Activated naive CD8-positive, alpha-beta T cell treated with anti-CD3 and anti-CD28 coated beads, Interleukin-2, amount 50 U/mL, for 24 hours (primary cell): Measurements from ENCODE around the gene BCAN.

Experiments used
- ATAC-seq: fragments of 150-1000 bp; cut with Tn5 transposase; one replicate; pipeline ENCODE4 v1.10.0; 2021
- DNase-seq: peaks from one replicate; pipeline ENCODE4 v3.0.0; 2021
- H3K27ac Mint-ChIP-seq: one replicate; pipeline ENCODE4 v1.8.0; 2021; ENCODE audit warnings: mild to moderate bottlenecking, mixed read lengths
- H3K27me3 Mint-ChIP-seq: one replicate; pipeline ENCODE4 v1.8.0; 2021; ENCODE audit warnings: mixed read lengths
- H3K36me3 Mint-ChIP-seq: one replicate; pipeline ENCODE4 v1.8.0; 2021; ENCODE audit warnings: low read depth, mixed read lengths
- H3K4me1 Mint-ChIP-seq: one replicate; pipeline ENCODE4 v1.8.0; 2021; ENCODE audit warnings: mixed read lengths
- H3K4me3 Mint-ChIP-seq: one replicate; pipeline ENCODE4 v1.8.0; 2021; ENCODE audit warnings: mild to moderate bottlenecking, moderate library complexity, mixed read lengths
- H3K9me3 Mint-ChIP-seq: one replicate; pipeline ENCODE4 v1.8.0; 2021; ENCODE audit warnings: mixed read lengths

The BCAN gene

GRCh38 chr1:156644640-156645039, 2.7 kb downstream of the BCAN start:
- H3K4me1 Mint-ChIP-seq, result peaks cover 22% of the 10 kb centered on the region
- peaks cover 87% of the 10 kb centered on the region for H3K27me3 Mint-ChIP-seq
- H3K9me3 Mint-ChIP-seq, result no peaks in the 10 kb centered on the region
- no peaks in the 10 kb centered on the region for H3K36me3 Mint-ChIP-seq
- DNase-seq (no peak), ATAC-seq (no peak)
- H3K27ac Mint-ChIP-seq, result no peak overlapping the region
- no peak overlapping the region for H3K4me3 Mint-ChIP-seq

- H3K27ac Mint-ChIP-seq, result no peak overlapping the region
- H3K4me1 Mint-ChIP-seq, result peaks cover 22% of the 10 kb centered on the region
- no peak for DNase-seq
- H3K36me3 Mint-ChIP-seq, result no peaks in the 10 kb centered on the region
- no peak for ATAC-seq
- H3K9me3 Mint-ChIP-seq, result no peaks in the 10 kb centered on the region
- peaks cover 85% of the 10 kb centered on the region for H3K27me3 Mint-ChIP-seq
- H3K4me3 Mint-ChIP-seq, result no peak overlapping the region
These were observed 3.1 kb downstream of the BCAN start for GRCh38 chr1:156645056-156645455.

- no peak overlapping the region for H3K27ac Mint-ChIP-seq
- ATAC-seq (no peak), DNase-seq (no peak)
- H3K9me3 Mint-ChIP-seq, result no peaks in the 10 kb centered on the region
- peaks cover 21% of the 10 kb centered on the region for H3K4me1 Mint-ChIP-seq
- no peaks in the 10 kb centered on the region for H3K36me3 Mint-ChIP-seq
- H3K27me3 Mint-ChIP-seq, result peaks cover 84% of the 10 kb centered on the region
- H3K4me3 Mint-ChIP-seq, result no peak overlapping the region
These were observed 3.7 kb downstream of the BCAN start for GRCh38 chr1:156645666-156646065.

- Mint-ChIP-seq H3K36me3 (no peaks in the 10 kb centered on the region), H3K27me3 (peaks cover 83% of the 10 kb centered on the region), H3K27ac (no peak overlapping the region), H3K9me3 (no peaks in the 10 kb centered on the region), H3K4me1 (peaks cover 13% of the 10 kb centered on the region), H3K4me3 (no peak overlapping the region)
- no peak for ATAC-seq
- DNase-seq, result no peak
These were observed 4.9 kb downstream of the BCAN start for GRCh38 chr1:156646738-156647211.

- no peak for DNase-seq
- H3K9me3 Mint-ChIP-seq, result no peaks in the 10 kb centered on the region
- H3K36me3 Mint-ChIP-seq, result no peaks in the 10 kb centered on the region
- H3K27ac Mint-ChIP-seq, result no peak overlapping the region
- no peak overlapping the region for H3K4me3 Mint-ChIP-seq
- peaks cover 85% of the 10 kb centered on the region for H3K27me3 Mint-ChIP-seq
- ATAC-seq, result no peak
- H3K4me1 Mint-ChIP-seq, result peaks cover 12% of the 10 kb centered on the region
These were observed 5.4 kb downstream of the BCAN start for GRCh38 chr1:156647351-156647750.

GRCh38 chr1:156648496-156648895, 6.6 kb downstream of the BCAN start:
- DNase-seq, result no peak
- Mint-ChIP-seq H3K27me3 (peaks cover 83% of the 10 kb centered on the region), H3K36me3 (no peaks in the 10 kb centered on the region), H3K4me3 (no peak overlapping the region), H3K27ac (no peak overlapping the region), H3K9me3 (no peaks in the 10 kb centered on the region), H3K4me1 (peaks cover 3% of the 10 kb centered on the region)
- no peak for ATAC-seq

- Mint-ChIP-seq H3K36me3 (no peaks in the 10 kb centered on the region), H3K27ac (no peak overlapping the region), H3K4me3 (no peak overlapping the region), H3K4me1 (no peaks in the 10 kb centered on the region), H3K27me3 (peaks cover 84% of the 10 kb centered on the region), H3K9me3 (no peaks in the 10 kb centered on the region)
- no peak for DNase-seq
- ATAC-seq, result no peak
These were observed 7.0 kb downstream of the BCAN start for GRCh38 chr1:156648951-156649350.

GRCh38 chr1:156652131-156652991, 10.4 kb downstream of the BCAN start:
- ATAC-seq (no peak), DNase-seq (no peak)
- peaks cover 85% of the 10 kb centered on the region for H3K27me3 Mint-ChIP-seq
- no peaks in the 10 kb centered on the region for H3K9me3 Mint-ChIP-seq
- no peak overlapping the region for H3K4me3 Mint-ChIP-seq
- no peaks in the 10 kb centered on the region for H3K36me3 Mint-ChIP-seq
- H3K4me1 Mint-ChIP-seq, result peaks cover 8% of the 10 kb centered on the region
- H3K27ac Mint-ChIP-seq, result no peak overlapping the region

- DNase-seq, result no peak
- H3K27me3 Mint-ChIP-seq, result peaks cover 81% of the 10 kb centered on the region
- H3K4me3 Mint-ChIP-seq, result no peak overlapping the region
- ATAC-seq, result no peak
- no peaks in the 10 kb centered on the region for H3K9me3 Mint-ChIP-seq
- H3K27ac Mint-ChIP-seq, result no peak overlapping the region
- no peaks in the 10 kb centered on the region for H3K36me3 Mint-ChIP-seq
- H3K4me1 Mint-ChIP-seq, result peaks cover 14% of the 10 kb centered on the region
These were observed 11.1 kb downstream of the BCAN start for GRCh38 chr1:156652992-156653355.

GRCh38 chr1:156654700-156655099, 12.8 kb downstream of the BCAN start:
- no peak overlapping the region for H3K27ac Mint-ChIP-seq
- H3K4me1 Mint-ChIP-seq, result peaks cover 22% of the 10 kb centered on the region
- ATAC-seq, result no peak
- H3K9me3 Mint-ChIP-seq, result no peaks in the 10 kb centered on the region
- no peak for DNase-seq
- no peaks in the 10 kb centered on the region for H3K36me3 Mint-ChIP-seq
- no peak overlapping the region for H3K4me3 Mint-ChIP-seq
- H3K27me3 Mint-ChIP-seq, result peaks cover 71% of the 10 kb centered on the region

GRCh38 chr1:156655151-156655903, 13.4 kb downstream of the BCAN start:
- Mint-ChIP-seq H3K4me1 (peaks cover 29% of the 10 kb centered on the region), H3K27ac (no peak overlapping the region), H3K27me3 (peaks cover 66% of the 10 kb centered on the region), H3K9me3 (no peaks in the 10 kb centered on the region), H3K4me3 (no peak overlapping the region), H3K36me3 (no peaks in the 10 kb centered on the region)
- DNase-seq, result no peak
- no peak for ATAC-seq

GRCh38 chr1:156655904-156656516, 14.1 kb downstream of the BCAN start:
- H3K36me3 Mint-ChIP-seq, result no peaks in the 10 kb centered on the region
- peaks cover 60% of the 10 kb centered on the region for H3K27me3 Mint-ChIP-seq
- H3K4me3 Mint-ChIP-seq, result no peak overlapping the region
- ATAC-seq (no peak), DNase-seq (no peak)
- H3K4me1 Mint-ChIP-seq, result peaks cover 32% of the 10 kb centered on the region
- H3K9me3 Mint-ChIP-seq, result no peaks in the 10 kb centered on the region
- no peak overlapping the region for H3K27ac Mint-ChIP-seq

GRCh38 chr1:156656806-156657740, 15.2 kb downstream of the BCAN start:
- Mint-ChIP-seq H3K4me3 (peak overlapping the region; percentile 68), H3K9me3 (no peaks in the 10 kb centered on the region), H3K27ac (no peak overlapping the region), H3K27me3 (peaks cover 51% of the 10 kb centered on the region), H3K36me3 (no peaks in the 10 kb centered on the region), H3K4me1 (peaks cover 41% of the 10 kb centered on the region)
- ATAC-seq, result no peak
- peak; percentile 84 for DNase-seq

GRCh38 chr1:156657741-156658319, 15.9 kb downstream of the BCAN start:
- Mint-ChIP-seq H3K36me3 (no peaks in the 10 kb centered on the region), H3K4me3 (peak overlapping the region; percentile 68), H3K9me3 (no peaks in the 10 kb centered on the region), H3K27ac (no peak overlapping the region), H3K27me3 (peaks cover 48% of the 10 kb centered on the region), H3K4me1 (peaks cover 47% of the 10 kb centered on the region)
- DNase-seq (no peak), ATAC-seq (no peak)
